ENCODE results near the gene LAP3.

Gene LAP3

GRCh38 chr4:17646693-17647092 is 69.7 kb downstream of the LAP3 start:
- Histone ChIP-seq H3K4me3 (ENCODE audit: low read depth, low read length) (no peak overlapping the region), H3K4me1 (ENCODE audit: control insufficient read depth, insufficient read depth, low read length, unreplicated experiment) (no peaks in the 10 kb centered on the region), H3K79me2 (ENCODE audit: control insufficient read depth, insufficient read depth, low read length, unreplicated experiment) (no peaks in the 10 kb centered on the region), H3K36me3 (ENCODE audit: insufficient read depth, low read length) (0 out of 2 replicates have a peak, but pooled peaks cover 4% of the 10 kb centered on the region), H3K27ac (ENCODE audit: low read depth, low read length) (no peak overlapping the region), H2AFZ (ENCODE audit: low read length, unreplicated experiment) (no peak overlapping the region), H3K27me3 (ENCODE audit: insufficient read depth, low read length) (peaks cover 5% of the 10 kb centered on the region; the same call in 1 of the 2 replicates)

- no peaks in the 10 kb centered on the region for H3K4me1 ChIP-seq (ENCODE audit: control insufficient read depth, insufficient read depth, low read length, unreplicated experiment)
- H3K4me3 ChIP-seq (ENCODE audit: low read depth, low read length): no peak overlapping the region
- H2AFZ ChIP-seq (ENCODE audit: low read length, unreplicated experiment): no peak overlapping the region
- H3K36me3 ChIP-seq (ENCODE audit: insufficient read depth, low read length): 0 out of 2 replicates have a peak, but pooled peaks cover 3% of the 10 kb centered on the region
- peaks cover 5% of the 10 kb centered on the region; the same call in 1 of the 2 replicates for H3K27me3 ChIP-seq (ENCODE audit: insufficient read depth, low read length)
- H3K79me2 ChIP-seq (ENCODE audit: control insufficient read depth, insufficient read depth, low read length, unreplicated experiment): no peaks in the 10 kb centered on the region
- H3K27ac ChIP-seq (ENCODE audit: low read depth, low read length): no peak overlapping the region
These were observed 70.3 kb downstream of the LAP3 start for GRCh38 chr4:17647176-17647806.

DNA sequence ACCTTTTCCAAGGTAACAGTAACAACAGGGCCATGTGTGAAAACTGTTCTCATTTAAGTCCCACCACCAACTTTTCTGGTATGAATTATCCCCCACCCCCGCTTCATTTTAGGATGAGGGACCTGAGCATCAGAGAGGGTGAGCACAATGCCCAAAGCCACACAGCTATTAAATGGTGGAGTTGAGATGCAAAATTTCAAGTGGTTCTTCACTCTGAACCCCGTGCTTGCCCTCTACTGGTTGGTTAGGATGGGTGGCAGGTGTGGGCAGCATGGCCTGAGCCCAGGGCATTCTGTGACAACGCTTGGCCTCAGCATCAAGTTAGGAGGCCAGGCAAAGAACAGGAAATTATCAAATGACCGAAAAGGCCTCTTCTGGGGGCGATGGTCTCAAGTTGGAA is 70.9 kb downstream of the LAP3 start:
- H3K27me3 ChIP-seq (ENCODE audit: insufficient read depth, low read length): peaks cover 5% of the 10 kb centered on the region; the same call in 1 of the 2 replicates
- H3K4me3 ChIP-seq (ENCODE audit: low read depth, low read length): no peak overlapping the region
- H2AFZ ChIP-seq (ENCODE audit: low read length, unreplicated experiment): no peak overlapping the region
- no peaks in the 10 kb centered on the region for H3K4me1 ChIP-seq (ENCODE audit: control insufficient read depth, insufficient read depth, low read length, unreplicated experiment)
- no peak overlapping the region for H3K27ac ChIP-seq (ENCODE audit: low read depth, low read length)
- H3K79me2 ChIP-seq (ENCODE audit: control insufficient read depth, insufficient read depth, low read length, unreplicated experiment): no peaks in the 10 kb centered on the region
- no peaks in the 10 kb centered on the region for H3K36me3 ChIP-seq (ENCODE audit: insufficient read depth, low read length)

- Histone ChIP-seq H3K4me3 (ENCODE audit: low read depth, low read length) (no peak overlapping the region), H3K4me1 (ENCODE audit: control insufficient read depth, insufficient read depth, low read length, unreplicated experiment) (no peaks in the 10 kb centered on the region), H3K79me2 (ENCODE audit: control insufficient read depth, insufficient read depth, low read length, unreplicated experiment) (no peaks in the 10 kb centered on the region), H2AFZ (ENCODE audit: low read length, unreplicated experiment) (no peak overlapping the region), H3K36me3 (ENCODE audit: insufficient read depth, low read length) (no peaks in the 10 kb centered on the region), H3K27ac (ENCODE audit: low read depth, low read length) (no peak overlapping the region), H3K27me3 (ENCODE audit: insufficient read depth, low read length) (peaks cover 9% of the 10 kb centered on the region)
These were observed 73.4 kb downstream of the LAP3 start for GRCh38 chr4:17650406-17650805.

DNA sequence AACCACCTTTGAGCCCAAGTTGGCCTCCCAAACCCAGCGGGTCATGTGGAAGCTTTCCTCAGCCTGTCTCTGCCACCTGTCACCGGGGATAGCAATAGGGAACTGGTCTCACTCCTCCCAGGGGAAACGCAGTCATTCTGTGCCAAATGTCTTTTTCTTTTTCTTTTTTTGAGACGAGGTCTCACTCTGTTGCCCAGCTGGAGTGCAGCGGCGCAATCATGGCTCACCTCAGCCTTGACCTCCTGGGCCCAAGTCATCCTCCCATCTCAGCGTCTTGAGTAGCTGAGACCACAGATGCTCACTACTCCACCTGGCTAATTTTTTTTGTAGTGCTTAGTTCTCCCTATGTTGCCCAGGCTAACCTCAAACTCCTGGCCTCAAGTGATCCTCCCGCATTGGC is 77.7 kb downstream of the LAP3 start:
- no peaks in the 10 kb centered on the region for H3K36me3 ChIP-seq (ENCODE audit: insufficient read depth, low read length)

DNA sequence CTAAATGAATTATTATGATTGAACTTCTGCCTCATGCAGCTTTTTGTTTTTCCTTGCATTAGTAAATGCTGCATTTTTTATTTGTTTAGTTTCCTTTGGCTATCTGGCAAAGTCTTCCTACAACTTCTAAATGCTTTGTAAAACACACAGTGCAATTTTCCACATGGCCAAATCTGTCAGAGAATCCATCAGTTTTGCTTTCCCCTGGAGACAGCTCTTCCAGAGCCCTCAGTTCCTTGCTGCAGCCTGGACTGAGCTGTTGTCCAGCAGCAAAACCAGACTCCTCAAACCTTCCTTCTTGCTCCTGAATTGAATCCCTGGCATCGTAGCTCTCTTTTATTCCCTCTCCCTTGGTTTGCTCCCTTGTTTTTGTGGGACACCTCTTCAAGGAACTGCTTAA is 80.1 kb downstream of the LAP3 start:
- no peaks in the 10 kb centered on the region for H3K36me3 ChIP-seq (ENCODE audit: insufficient read depth, low read length)
- peaks cover 30% of the 10 kb centered on the region for H3K27me3 ChIP-seq (ENCODE audit: insufficient read depth, low read length)
- H3K4me1 ChIP-seq (ENCODE audit: control insufficient read depth, insufficient read depth, low read length, unreplicated experiment): no peaks in the 10 kb centered on the region
- H3K79me2 ChIP-seq (ENCODE audit: control insufficient read depth, insufficient read depth, low read length, unreplicated experiment): no peaks in the 10 kb centered on the region
- no peak overlapping the region for H3K4me3 ChIP-seq (ENCODE audit: low read depth, low read length)
- no peak overlapping the region for H3K27ac ChIP-seq (ENCODE audit: low read depth, low read length)
- H2AFZ ChIP-seq (ENCODE audit: low read length, unreplicated experiment): no peak overlapping the region

More for the DNA sequence above, 77.7 kb downstream of the LAP3 start:
- Histone ChIP-seq H3K27ac (ENCODE audit: low read depth, low read length) (no peak overlapping the region), H3K4me1 (ENCODE audit: control insufficient read depth, insufficient read depth, low read length, unreplicated experiment) (no peaks in the 10 kb centered on the region), H2AFZ (ENCODE audit: low read length, unreplicated experiment) (no peak overlapping the region), H3K27me3 (ENCODE audit: insufficient read depth, low read length) (peaks cover 36% of the 10 kb centered on the region), H3K4me3 (ENCODE audit: low read depth, low read length) (no peak overlapping the region), H3K79me2 (ENCODE audit: control insufficient read depth, insufficient read depth, low read length, unreplicated experiment) (no peaks in the 10 kb centered on the region)

Data from ACC112 (cell line).